Measurements from ENCODE around the gene RAP1GAP2. TPM values are rescaled to one million over a fixed set of nuclear protein-coding genes. Genes with fewer than 3 reads are reported as not detected.

The RAP1GAP2 gene
- total RNA-seq, 1 experiment from 2014 or later: 72.8 TPM

- ATAC-seq: peak; percentile 24
- no peak for DNase-seq (ENCODE audit: low spot score)
- CTCF ChIA-PET: interaction anchor here (0.6 to 5.0 kb wide), 7 partner anchors 28 to 198 kb away, joined by 3 to 28 read pairs (median 5); no protein-coding TSS in a partner anchor
- Mint-ChIP-seq H3K4me3 (no peak overlapping the region), H3K9me3 (no peaks in the 10 kb centered on the region), H3K27ac (no peak overlapping the region), H3K36me3 (no peaks in the 10 kb centered on the region), H3K4me1 (peaks cover 7% of the 10 kb centered on the region), H3K27me3 (ENCODE audit: low read depth) (no peaks in the 10 kb centered on the region)
- POLR2A ChIA-PET: interaction anchor here (0.5 kb wide), 1 partner anchor 502 kb away, joined by 3 read pairs; no protein-coding TSS in a partner anchor
- TF ChIP-seq, protein P1, sequence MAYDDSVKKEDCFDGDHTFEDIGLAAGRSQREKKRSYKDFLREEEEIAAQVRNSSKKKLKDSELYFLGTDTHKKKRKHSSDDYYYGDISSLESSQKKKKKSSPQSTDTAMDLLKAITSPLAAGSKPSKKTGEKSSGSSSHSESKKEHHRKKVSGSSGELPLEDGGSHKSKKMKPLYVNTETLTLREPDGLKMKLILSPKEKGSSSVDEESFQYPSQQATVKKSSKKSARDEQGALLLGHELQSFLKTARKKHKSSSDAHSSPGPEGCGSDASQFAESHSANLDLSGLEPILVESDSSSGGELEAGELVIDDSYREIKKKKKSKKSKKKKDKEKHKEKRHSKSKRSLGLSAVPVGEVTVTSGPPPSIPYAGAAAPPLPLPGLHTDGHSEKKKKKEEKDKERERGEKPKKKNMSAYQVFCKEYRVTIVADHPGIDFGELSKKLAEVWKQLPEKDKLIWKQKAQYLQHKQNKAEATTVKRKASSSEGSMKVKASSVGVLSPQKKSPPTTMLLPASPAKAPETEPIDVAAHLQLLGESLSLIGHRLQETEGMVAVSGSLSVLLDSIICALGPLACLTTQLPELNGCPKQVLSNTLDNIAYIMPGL (CRISPR knock-in tag; IDR thresholded peaks at IDR 0.05): no peak
- TF ChIP-seq ZBTB21 (CRISPR knock-in tag; IDR thresholded peaks at IDR 0.05; ENCODE audit: borderline replicate concordance) (no peak), ZNF671 (CRISPR knock-in tag; IDR thresholded peaks at IDR 0.05) (no peak), TCF7 (CRISPR knock-in tag; IDR thresholded peaks at IDR 0.05; ENCODE audit: low read depth) (no peak), SOX15 (CRISPR knock-in tag; IDR thresholded peaks at IDR 0.05) (no peak), FOXJ3 (CRISPR knock-in tag; IDR thresholded peaks at IDR 0.05; ENCODE audit: borderline replicate concordance) (no peak), NR1H2 (CRISPR knock-in tag; IDR thresholded peaks at IDR 0.05) (no peak), E2F4 (CRISPR knock-in tag; IDR thresholded peaks at IDR 0.05; ENCODE audit: borderline replicate concordance, low read depth) (no peak), SMAD4 (CRISPR knock-in tag; IDR thresholded peaks at IDR 0.05) (no peak), TP53 (CRISPR knock-in tag; IDR thresholded peaks at IDR 0.05) (no peak), CREB1 (CRISPR knock-in tag; IDR thresholded peaks at IDR 0.05) (no peak), ZNF263 (CRISPR knock-in tag; IDR thresholded peaks at IDR 0.05; ENCODE audit: low read depth) (no peak), NR3C1 (CRISPR knock-in tag; conservative IDR thresholded peaks at IDR 0.05; ENCODE audit: low read depth) (no peak)
- TF ChIP-seq, protein P2, sequence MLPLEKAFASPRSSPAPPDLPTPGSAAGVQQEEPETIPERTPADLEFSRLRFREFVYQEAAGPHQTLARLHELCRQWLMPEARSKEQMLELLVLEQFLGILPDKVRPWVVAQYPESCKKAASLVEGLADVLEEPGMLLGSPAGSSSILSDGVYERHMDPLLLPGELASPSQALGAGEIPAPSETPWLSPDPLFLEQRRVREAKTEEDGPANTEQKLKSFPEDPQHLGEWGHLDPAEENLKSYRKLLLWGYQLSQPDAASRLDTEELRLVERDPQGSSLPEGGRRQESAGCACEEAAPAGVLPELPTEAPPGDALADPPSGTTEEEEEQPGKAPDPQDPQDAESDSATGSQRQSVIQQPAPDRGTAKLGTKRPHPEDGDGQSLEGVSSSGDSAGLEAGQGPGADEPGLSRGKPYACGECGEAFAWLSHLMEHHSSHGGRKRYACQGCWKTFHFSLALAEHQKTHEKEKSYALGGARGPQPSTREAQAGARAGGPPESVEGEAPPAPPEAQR (CRISPR knock-in tag; IDR thresholded peaks at IDR 0.05): no peak
- TF ChIP-seq, protein P3, sequence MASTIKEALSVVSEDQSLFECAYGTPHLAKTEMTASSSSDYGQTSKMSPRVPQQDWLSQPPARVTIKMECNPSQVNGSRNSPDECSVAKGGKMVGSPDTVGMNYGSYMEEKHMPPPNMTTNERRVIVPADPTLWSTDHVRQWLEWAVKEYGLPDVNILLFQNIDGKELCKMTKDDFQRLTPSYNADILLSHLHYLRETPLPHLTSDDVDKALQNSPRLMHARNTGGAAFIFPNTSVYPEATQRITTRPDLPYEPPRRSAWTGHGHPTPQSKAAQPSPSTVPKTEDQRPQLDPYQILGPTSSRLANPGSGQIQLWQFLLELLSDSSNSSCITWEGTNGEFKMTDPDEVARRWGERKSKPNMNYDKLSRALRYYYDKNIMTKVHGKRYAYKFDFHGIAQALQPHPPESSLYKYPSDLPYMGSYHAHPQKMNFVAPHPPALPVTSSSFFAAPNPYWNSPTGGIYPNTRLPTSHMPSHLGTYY (CRISPR knock-in tag; IDR thresholded peaks at IDR 0.05): no peak
- TF ChIP-seq, protein P4, sequence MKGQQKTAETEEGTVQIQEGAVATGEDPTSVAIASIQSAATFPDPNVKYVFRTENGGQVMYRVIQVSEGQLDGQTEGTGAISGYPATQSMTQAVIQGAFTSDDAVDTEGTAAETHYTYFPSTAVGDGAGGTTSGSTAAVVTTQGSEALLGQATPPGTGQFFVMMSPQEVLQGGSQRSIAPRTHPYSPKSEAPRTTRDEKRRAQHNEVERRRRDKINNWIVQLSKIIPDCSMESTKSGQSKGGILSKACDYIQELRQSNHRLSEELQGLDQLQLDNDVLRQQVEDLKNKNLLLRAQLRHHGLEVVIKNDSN (CRISPR knock-in tag; IDR thresholded peaks at IDR 0.05): no peak
- TF ChIP-seq, protein P5, sequence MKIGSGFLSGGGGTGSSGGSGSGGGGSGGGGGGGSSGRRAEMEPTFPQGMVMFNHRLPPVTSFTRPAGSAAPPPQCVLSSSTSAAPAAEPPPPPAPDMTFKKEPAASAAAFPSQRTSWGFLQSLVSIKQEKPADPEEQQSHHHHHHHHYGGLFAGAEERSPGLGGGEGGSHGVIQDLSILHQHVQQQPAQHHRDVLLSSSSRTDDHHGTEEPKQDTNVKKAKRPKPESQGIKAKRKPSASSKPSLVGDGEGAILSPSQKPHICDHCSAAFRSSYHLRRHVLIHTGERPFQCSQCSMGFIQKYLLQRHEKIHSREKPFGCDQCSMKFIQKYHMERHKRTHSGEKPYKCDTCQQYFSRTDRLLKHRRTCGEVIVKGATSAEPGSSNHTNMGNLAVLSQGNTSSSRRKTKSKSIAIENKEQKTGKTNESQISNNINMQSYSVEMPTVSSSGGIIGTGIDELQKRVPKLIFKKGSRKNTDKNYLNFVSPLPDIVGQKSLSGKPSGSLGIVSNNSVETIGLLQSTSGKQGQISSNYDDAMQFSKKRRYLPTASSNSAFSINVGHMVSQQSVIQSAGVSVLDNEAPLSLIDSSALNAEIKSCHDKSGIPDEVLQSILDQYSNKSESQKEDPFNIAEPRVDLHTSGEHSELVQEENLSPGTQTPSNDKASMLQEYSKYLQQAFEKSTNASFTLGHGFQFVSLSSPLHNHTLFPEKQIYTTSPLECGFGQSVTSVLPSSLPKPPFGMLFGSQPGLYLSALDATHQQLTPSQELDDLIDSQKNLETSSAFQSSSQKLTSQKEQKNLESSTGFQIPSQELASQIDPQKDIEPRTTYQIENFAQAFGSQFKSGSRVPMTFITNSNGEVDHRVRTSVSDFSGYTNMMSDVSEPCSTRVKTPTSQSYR (CRISPR knock-in tag; IDR thresholded peaks at IDR 0.05): no peak
Measured at GRCh38 chr17:2814481-2815341, 18.5 kb downstream of the RAP1GAP2 start.
